ENCODE results near the gene NFKBIE. TPM values are rescaled to one million over a fixed set of nuclear protein-coding genes. Genes with fewer than 3 reads are reported as not detected.
A peak's percentile ranks its signal among the peaks of the same experiment; 100 is the strongest.

NFKBIE gene
- total RNA-seq, 1 experiment from 2014 or later, result 7.4 TPM

- Histone ChIP-seq H3K9me3 (ENCODE audit: low read length) (no peaks in the 10 kb centered on the region), H3K36me3 (ENCODE audit: low read depth, low read length) (peaks cover 52% of the 10 kb centered on the region), H3K4me1 (ENCODE audit: insufficient read depth, low read length) (peaks cover 39% of the 10 kb centered on the region), H2AFZ (ENCODE audit: low read length) (no peak overlapping the region), H3K9ac (ENCODE audit: low read length) (peak overlapping the region; percentile 96), H4K20me1 (ENCODE audit: low read length) (peaks cover 55% of the 10 kb centered on the region), H3K9me2 (replicated peaks; ENCODE audit: low read length) (no peaks in the 10 kb centered on the region), H3F3A (ENCODE audit: low read length, unreplicated experiment) (peaks cover 39% of the 10 kb centered on the region), H3K4me3 (ENCODE audit: low read length) (peak overlapping the region; percentile 99), H3K79me2 (ENCODE audit: low read length) (peaks cover 56% of the 10 kb centered on the region), H3K27me3 (ENCODE audit: low read length) (no peaks in the 10 kb centered on the region), H3K4me2 (ENCODE audit: low read length) (peak overlapping the region; percentile 90), H3K27ac (ENCODE audit: low read length) (peak overlapping the region; percentile 61)
- ChIA-PET CTCF (interaction anchor here (1.0 kb wide), 1 partner anchor 9 kb away, joined by 6 read pairs; no protein-coding TSS in a partner anchor), POLR2A (ENCODE audit: unreplicated experiment) (interaction anchor here (0.8 to 2.1 kb wide), 2 partner anchors 9 to 188 kb away, joined by 4 to 10 read pairs; no protein-coding TSS in a partner anchor)
- intact Hi-C loops (cut with micrococcal nuclease), result no loop called here
- TF ChIP-seq EZH2 (IDR thresholded peaks at IDR 0.05; ENCODE audit: low read length, unreplicated experiment) (no peak), EZH2phosphoT487 (IDR thresholded peaks at IDR 0.05; ENCODE audit: borderline replicate concordance, low read length) (no peak), CTCF (conservative IDR thresholded peaks at IDR 0.05; ENCODE audit: low read depth, low read length) (no peak)
- ATAC-seq, result peak; percentile 7; the same call in 1 of the 2 replicates
- DNase-seq, result peak; percentile 44
- BruUV-seq (replicated peaks), result TSS peak; percentile 26
Observed at GRCh38 chr6:44247338-44248302, 17.7 kb downstream of the NFKBIE start.

- intact Hi-C loops (cut with micrococcal nuclease), result no loop called here
Observed at GRCh38 chr6:44246663-44247337, 18.6 kb downstream of the NFKBIE start, which contains the start of gene HSP90AB1. HSP90AB1 (plus strand) TSS chr6:44247101; CDS start chr6:44248630, 1,529 bp downstream.

More at GRCh38 chr6:44246663-44247337, 18.6 kb downstream of the NFKBIE start, which contains the start of gene HSP90AB1:
- Histone ChIP-seq H3K79me2 (ENCODE audit: low read length) (peaks cover 51% of the 10 kb centered on the region), H3K4me2 (ENCODE audit: low read length) (peak within 1 kb of the TSS; percentile 90), H3K9ac (ENCODE audit: low read length) (peak within 1 kb of the TSS; percentile 96), H2AFZ (ENCODE audit: low read length) (peak within 1 kb of the TSS; percentile 85), H3K27ac (ENCODE audit: low read length) (peak within 1 kb of the TSS; percentile 61), H3K4me3 (ENCODE audit: low read length) (peak within 1 kb of the TSS; percentile 99), H3K36me3 (ENCODE audit: low read depth, low read length) (peaks cover 46% of the 10 kb centered on the region), H3K27me3 (ENCODE audit: low read length) (no peaks in the 10 kb centered on the region), H4K20me1 (ENCODE audit: low read length) (peaks cover 48% of the 10 kb centered on the region), H3K4me1 (ENCODE audit: insufficient read depth, low read length) (peaks cover 39% of the 10 kb centered on the region), H3K9me3 (ENCODE audit: low read length) (no peaks in the 10 kb centered on the region), H3K9me2 (replicated peaks; ENCODE audit: low read length) (no peaks in the 10 kb centered on the region), H3F3A (ENCODE audit: low read length, unreplicated experiment) (peaks cover 38% of the 10 kb centered on the region)
- ATAC-seq (peak; percentile 73), DNase-seq (peak; percentile 98)
- ChIA-PET CTCF (interaction anchor here (1.0 kb wide), 1 partner anchor 10 kb away, joined by 6 read pairs; no protein-coding TSS in a partner anchor), POLR2A (ENCODE audit: unreplicated experiment) (interaction anchor here (0.5 to 2.1 kb wide), 4 partner anchors 9 to 205 kb away, joined by 3 to 10 read pairs (median 4); partner anchors contain the start of gene CDC5L)
- BruUV-seq (replicated peaks), result no TSS peak
- TF ChIP-seq CTCF (conservative IDR thresholded peaks at IDR 0.05; ENCODE audit: low read depth, low read length), result no peak
